Lower lobe of right lung (tissue), 2 donors: ENCODE data around the gene AGXT. TPM values are rescaled to one million over a fixed set of nuclear protein-coding genes. Genes with fewer than 3 reads are reported as not detected.

Source experiments
- ATAC-seq, 2 donors: fragments of 200-7000 bp; cut with Tn5 transposase; one replicate each; pipeline ENCODE4 v1.9.1; 2020 to 2022; ENCODE audit warnings: mild to moderate bottlenecking in 2 of 2, moderate library complexity in 2 of 2
- DNase-seq: peaks from one replicate; pipeline ENCODE4 v3.0.0-alpha.2; 2020
- H3K27ac ChIP-seq: fragments of 200-600 bp; one replicate; pipeline ENCODE4 v1.8.0; 2022
- H3K27me3 ChIP-seq: fragments of 200-600 bp; one replicate; pipeline ENCODE4 v1.8.0; 2022; ENCODE audit warnings: low read depth
- H3K36me3 ChIP-seq: fragments of 200-600 bp; one replicate; pipeline ENCODE4 v1.8.0; 2022; ENCODE audit warnings: mild to moderate bottlenecking
- H3K4me1 ChIP-seq: fragments of 200-600 bp; one replicate; pipeline ENCODE4 v1.8.0; 2022
- H3K4me3 ChIP-seq: fragments of 200-600 bp; one replicate; pipeline ENCODE4 v1.8.0; 2022; ENCODE audit warnings: mild to moderate bottlenecking
- H3K9me3 ChIP-seq: fragments of 200-600 bp; one replicate; pipeline ENCODE4 v1.8.0; 2022
- intact Hi-C: fragments of 100-400 bp; cut with DNase I; formaldehyde crosslinking; loops from one replicate; pipeline ENCODE4 v1.11.0; 2022
- total RNA-seq: library from RNA; stranded (reverse); fragmentation: NEBNext Ultra II Directional; extraction: Animal tissue kit (Norgen Biotek cat#: 25700); gene quantifications from one replicate; pipeline ENCODE4 v1.2.1, GENCODE V29; 2021
- TF ChIP-seq, protein P1 (sequence below): fragments of 200-600 bp; IDR thresholded peaks from one replicate; pipeline ENCODE4 v1.8.0; 2022; ENCODE audit warnings: antibody characterized with exemption, mild to moderate bottlenecking
- donor health status: DM: no; HTN: yes; CAD: no; lungs with severe emphysema.

The AGXT gene
- total RNA-seq, 1 donor from 2014 or later, result not detected

GRCh38 chr2:240928476-240929363, 60.1 kb downstream of the AGXT start:
- no peak for DNase-seq
- TF ChIP-seq, protein P1, sequence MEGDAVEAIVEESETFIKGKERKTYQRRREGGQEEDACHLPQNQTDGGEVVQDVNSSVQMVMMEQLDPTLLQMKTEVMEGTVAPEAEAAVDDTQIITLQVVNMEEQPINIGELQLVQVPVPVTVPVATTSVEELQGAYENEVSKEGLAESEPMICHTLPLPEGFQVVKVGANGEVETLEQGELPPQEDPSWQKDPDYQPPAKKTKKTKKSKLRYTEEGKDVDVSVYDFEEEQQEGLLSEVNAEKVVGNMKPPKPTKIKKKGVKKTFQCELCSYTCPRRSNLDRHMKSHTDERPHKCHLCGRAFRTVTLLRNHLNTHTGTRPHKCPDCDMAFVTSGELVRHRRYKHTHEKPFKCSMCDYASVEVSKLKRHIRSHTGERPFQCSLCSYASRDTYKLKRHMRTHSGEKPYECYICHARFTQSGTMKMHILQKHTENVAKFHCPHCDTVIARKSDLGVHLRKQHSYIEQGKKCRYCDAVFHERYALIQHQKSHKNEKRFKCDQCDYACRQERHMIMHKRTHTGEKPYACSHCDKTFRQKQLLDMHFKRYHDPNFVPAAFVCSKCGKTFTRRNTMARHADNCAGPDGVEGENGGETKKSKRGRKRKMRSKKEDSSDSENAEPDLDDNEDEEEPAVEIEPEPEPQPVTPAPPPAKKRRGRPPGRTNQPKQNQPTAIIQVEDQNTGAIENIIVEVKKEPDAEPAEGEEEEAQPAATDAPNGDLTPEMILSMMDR, result no peak
- intact Hi-C loops, result no loop called here

GRCh38 chr2:240929364-240930095, 60.9 kb downstream of the AGXT start:
- ATAC-seq (no peak), DNase-seq (no peak)
- H3K27ac ChIP-seq, result no peak overlapping the region
- no peaks in the 10 kb centered on the region for H3K36me3 ChIP-seq
- no peaks in the 10 kb centered on the region for H3K4me1 ChIP-seq
- no peak overlapping the region for H3K4me3 ChIP-seq
- H3K9me3 ChIP-seq, result no peaks in the 10 kb centered on the region
- H3K27me3 ChIP-seq, result no peaks in the 10 kb centered on the region
- TF ChIP-seq, protein P1, result no peak
- intact Hi-C loops, result no loop called here

More at GRCh38 chr2:240928476-240929363, 60.1 kb downstream of the AGXT start:
- Histone ChIP-seq H3K9me3 (no peaks in the 10 kb centered on the region), H3K36me3 (no peaks in the 10 kb centered on the region), H3K27ac (no peak overlapping the region), H3K4me1 (no peaks in the 10 kb centered on the region), H3K4me3 (no peak overlapping the region), H3K27me3 (no peaks in the 10 kb centered on the region)
- no peak for ATAC-seq

Other genes starting within 250 kb of the AGXT start
- 4.7 TPM for gene GPR35, start 243.3 kb upstream of the AGXT start, total RNA-seq
- not detected for gene AQP12B, start 185.9 kb upstream of the AGXT start, total RNA-seq
- gene AQP12A, start 177.0 kb upstream of the AGXT start, total RNA-seq, result not detected
- 0.24 TPM for gene KIF1A, start 48.6 kb upstream of the AGXT start, total RNA-seq
- gene MAB21L4, start 27.3 kb downstream of the AGXT start, total RNA-seq, result 17.0 TPM
- 3.4 TPM for gene CROCC2, start 37.5 kb downstream of the AGXT start, total RNA-seq
- gene SNED1, start 129.8 kb downstream of the AGXT start, total RNA-seq, result 36.2 TPM
- 32.0 TPM for gene MTERF4, start 233.5 kb downstream of the AGXT start, total RNA-seq